IPS-20b (cell line): ENCODE results near the gene INKA1.

Experiments used
- H3K27ac ChIP-seq: one replicate; pipeline ENCODE4 v1.5.1; 2013; ENCODE audit warnings: low read length
- H3K27me3 ChIP-seq: 2 replicates; pipeline ENCODE4 v1.6.1; 2013; ENCODE audit warnings: mild to moderate bottlenecking, low read length, inconsistent platforms; ENCODE audit not compliant: insufficient read depth
- H3K36me3 ChIP-seq: 2 replicates; pipeline ENCODE4 v1.6.1; 2013; ENCODE audit warnings: low read depth, mild to moderate bottlenecking, inconsistent platforms, low read length, moderate library complexity; ENCODE audit not compliant: insufficient read depth
- H3K4me1 ChIP-seq: 2 replicates; pipeline ENCODE4 v1.6.1; 2013; ENCODE audit warnings: mild to moderate bottlenecking, control low read depth, inconsistent platforms, low read length, moderate library complexity; ENCODE audit not compliant: insufficient read depth
- H3K4me3 ChIP-seq: 2 replicates; pipeline ENCODE4 v1.5.1; 2013; ENCODE audit warnings: mild to moderate bottlenecking, low read length, inconsistent platforms
- H3K9ac ChIP-seq: 2 replicates; pipeline ENCODE4 v1.6.1; 2013; ENCODE audit warnings: low read depth, mild to moderate bottlenecking, inconsistent platforms, low read length, moderate library complexity
- H3K9me3 ChIP-seq: 2 replicates; pipeline ENCODE4 v1.6.1; 2013; ENCODE audit warnings: mild to moderate bottlenecking, low read depth, low read length, inconsistent platforms; ENCODE audit not compliant: insufficient read depth

The INKA1 gene

GRCh38 chr3:49831341-49831740, 28.3 kb downstream of the INKA1 start:
- Histone ChIP-seq H3K36me3 (peaks cover 70% of the 10 kb centered on the region), H3K9me3 (no peaks in the 10 kb centered on the region), H3K4me3 (no peak overlapping the region), H3K9ac (no peak overlapping the region), H3K4me1 (no peaks in the 10 kb centered on the region), H3K27ac (no peak overlapping the region), H3K27me3 (no peaks in the 10 kb centered on the region)

GRCh38 chr3:49839193-49839809, 36.2 kb downstream of the INKA1 start:
- no peak overlapping the region for H3K27ac ChIP-seq
- H3K27me3 ChIP-seq: no peaks in the 10 kb centered on the region
- peaks cover 75% of the 10 kb centered on the region for H3K36me3 ChIP-seq
- no peak overlapping the region for H3K9ac ChIP-seq
- H3K9me3 ChIP-seq: no peaks in the 10 kb centered on the region
- no peaks in the 10 kb centered on the region for H3K4me1 ChIP-seq
- H3K4me3 ChIP-seq: no peak overlapping the region

- no peak overlapping the region for H3K27ac ChIP-seq
- H3K4me3 ChIP-seq: no peak overlapping the region
- no peak overlapping the region for H3K9ac ChIP-seq
- peaks cover 75% of the 10 kb centered on the region for H3K36me3 ChIP-seq
- no peaks in the 10 kb centered on the region for H3K27me3 ChIP-seq
- no peaks in the 10 kb centered on the region for H3K4me1 ChIP-seq
- H3K9me3 ChIP-seq: no peaks in the 10 kb centered on the region
These were observed 37.3 kb downstream of the INKA1 start for GRCh38 chr3:49840388-49840787.

- no peak overlapping the region for H3K9ac ChIP-seq
- H3K27me3 ChIP-seq: no peaks in the 10 kb centered on the region
- no peaks in the 10 kb centered on the region for H3K4me1 ChIP-seq
- H3K27ac ChIP-seq: no peak overlapping the region
- H3K36me3 ChIP-seq: peaks cover 82% of the 10 kb centered on the region
- H3K9me3 ChIP-seq: no peaks in the 10 kb centered on the region
- H3K4me3 ChIP-seq: no peak overlapping the region
These were observed 38.1 kb downstream of the INKA1 start for GRCh38 chr3:49841126-49841696.

- H3K36me3 ChIP-seq: peaks cover 80% of the 10 kb centered on the region
- no peak overlapping the region for H3K9ac ChIP-seq
- no peaks in the 10 kb centered on the region for H3K9me3 ChIP-seq
- no peaks in the 10 kb centered on the region for H3K4me1 ChIP-seq
- H3K4me3 ChIP-seq: no peak overlapping the region
- no peak overlapping the region for H3K27ac ChIP-seq
- no peaks in the 10 kb centered on the region for H3K27me3 ChIP-seq
These were observed 38.7 kb downstream of the INKA1 start for GRCh38 chr3:49841806-49842205.

GRCh38 chr3:49842843-49843517, 39.9 kb downstream of the INKA1 start:
- Histone ChIP-seq H3K36me3 (peaks cover 77% of the 10 kb centered on the region), H3K27me3 (no peaks in the 10 kb centered on the region), H3K4me3 (no peak overlapping the region), H3K9ac (no peak overlapping the region), H3K27ac (no peak overlapping the region), H3K9me3 (no peaks in the 10 kb centered on the region), H3K4me1 (no peaks in the 10 kb centered on the region)

GRCh38 chr3:49844464-49845183, 41.6 kb downstream of the INKA1 start:
- Histone ChIP-seq H3K36me3 (peaks cover 70% of the 10 kb centered on the region), H3K27ac (no peak overlapping the region), H3K9me3 (no peaks in the 10 kb centered on the region), H3K9ac (no peak overlapping the region), H3K4me1 (no peaks in the 10 kb centered on the region), H3K4me3 (no peak overlapping the region), H3K27me3 (no peaks in the 10 kb centered on the region)

GRCh38 chr3:49845694-49846093, 42.6 kb downstream of the INKA1 start:
- no peak overlapping the region for H3K27ac ChIP-seq
- H3K9ac ChIP-seq: no peak overlapping the region
- no peaks in the 10 kb centered on the region for H3K9me3 ChIP-seq
- H3K27me3 ChIP-seq: no peaks in the 10 kb centered on the region
- H3K4me3 ChIP-seq: no peak overlapping the region
- no peaks in the 10 kb centered on the region for H3K4me1 ChIP-seq
- peaks cover 66% of the 10 kb centered on the region for H3K36me3 ChIP-seq
